Right ventricle myocardium inferior (tissue), 1 donor: ENCODE data around the gene ULBP1. TPM values are rescaled to one million over a fixed set of nuclear protein-coding genes. Genes with fewer than 3 reads are reported as not detected.
"Not testable (repeated sequence)": the region's sequence is repeated elsewhere in the genome, so short reads cannot be mapped to it uniquely, and the experiment has no call there.

ENCODE experiments used
- ATAC-seq: fragments of 200-7000 bp; cut with Tn5 transposase; one replicate; pipeline ENCODE4 v1.9.1; 2020; ENCODE audit warnings: mild to moderate bottlenecking, moderate library complexity
- DNase-seq: peaks from one replicate; pipeline ENCODE4 v3.0.0; 2021; ENCODE audit errors: missing footprints
- intact Hi-C: fragments of 100-400 bp; cut with DNase I; formaldehyde crosslinking; loops from one replicate; pipeline ENCODE4 v1.11.0; 2022
- total RNA-seq: library from RNA; stranded (reverse); fragmentation: NEBNext Ultra II Directional; extraction: Animal tissue kit (Norgen Biotek cat#: 25700); gene quantifications from one replicate; pipeline ENCODE4 v1.2.1, GENCODE V29; 2021
- donor health status: DM: no; HTN: yes; CAD: no; lungs with severe emphysema.

Gene ULBP1
- total RNA-seq, 1 donor from 2014 or later: 0.30 TPM

- intact Hi-C loops: loop anchor here (10.0 kb wide), 1 partner anchor 288 kb away; no protein-coding TSS in a partner anchor
- ATAC-seq: not testable (repeated sequence)
These were observed 49.4 kb downstream of the ULBP1 start for GRCh38 chr6:150012846-150013784.

GRCh38 chr6:150013785-150014622 lies 50.3 kb downstream of the ULBP1 start:
- intact Hi-C loops: loop anchor here (10.0 kb wide), 1 partner anchor 289 kb away; no protein-coding TSS in a partner anchor
- ATAC-seq, DNase-seq: not testable (repeated sequence)

More at GRCh38 chr6:150012846-150013784, 49.4 kb downstream of the ULBP1 start:
- DNase-seq: not testable (repeated sequence)

- intact Hi-C loops: loop anchor here (10.0 kb wide), 1 partner anchor 290 kb away; no protein-coding TSS in a partner anchor
- ATAC-seq, DNase-seq: not testable (repeated sequence)
These were observed 51.0 kb downstream of the ULBP1 start for GRCh38 chr6:150014623-150015280.

GRCh38 chr6:150015281-150016001 lies 51.7 kb downstream of the ULBP1 start:
- intact Hi-C loops: loop anchor here (10.0 kb wide), 1 partner anchor 291 kb away; no protein-coding TSS in a partner anchor
- not testable (repeated sequence) for DNase-seq, ATAC-seq

GRCh38 chr6:150016324-150017185 lies 52.8 kb downstream of the ULBP1 start:
- ATAC-seq (peak; percentile 82), DNase-seq (no peak)

GRCh38 chr6:150017186-150017521 lies 53.4 kb downstream of the ULBP1 start:
- intact Hi-C loops: loop anchor here (1.0 to 10.0 kb wide), 2 partner anchors 83 to 292 kb away; no protein-coding TSS in a partner anchor
- not testable (repeated sequence) for DNase-seq, ATAC-seq

More at GRCh38 chr6:150016324-150017185, 52.8 kb downstream of the ULBP1 start:
- intact Hi-C loops: loop anchor here (1.0 to 10.0 kb wide), 2 partner anchors 82 to 292 kb away; no protein-coding TSS in a partner anchor

- no peak for ATAC-seq
- intact Hi-C loops: loop anchor here (10.0 kb wide), 1 partner anchor 294 kb away; no protein-coding TSS in a partner anchor
- no peak for DNase-seq
These were observed 55.3 kb downstream of the ULBP1 start for GRCh38 chr6:150018846-150019580.

- DNase-seq, intact Hi-C loops, ATAC-seq: not testable (repeated sequence)
These were observed 58.1 kb downstream of the ULBP1 start for GRCh38 chr6:150021870-150022269.

Other genes starting within 250 kb of the ULBP1 start
- gene LATS1, start 245.8 kb upstream of the ULBP1 start, total RNA-seq: 10.3 TPM
- gene NUP43, start 217.4 kb upstream of the ULBP1 start, total RNA-seq: 28.1 TPM
- gene PCMT1, start 214.2 kb upstream of the ULBP1 start, total RNA-seq: 173 TPM
- gene LRP11, start 99.6 kb upstream of the ULBP1 start, total RNA-seq: 21.5 TPM
- 0.27 TPM for gene RAET1E, start 65.8 kb upstream of the ULBP1 start, total RNA-seq
- gene RAET1G, start 40.8 kb upstream of the ULBP1 start, total RNA-seq: 0.22 TPM
- gene ULBP2, start 21.9 kb upstream of the ULBP1 start, total RNA-seq: 1.3 TPM
- gene RAET1L, start 61.6 kb downstream of the ULBP1 start, total RNA-seq: not detected
- 1.4 TPM for gene ULBP3, start 105.2 kb downstream of the ULBP1 start, total RNA-seq
- gene PPP1R14C, start 179.1 kb downstream of the ULBP1 start, total RNA-seq: 129 TPM